ENCODE data around the gene STAC2.

GRCh38 chr17:39264119-39264518, 38.4 kb upstream of the STAC2 start:
- TF ChIP-seq EZH2phosphoT487 (IDR thresholded peaks at IDR 0.05; ENCODE audit: insufficient read depth, low read depth) (no peak), EZH2 (IDR thresholded peaks at IDR 0.05; ENCODE audit: insufficient read depth, poor library complexity, severe bottlenecking) (no peak)

Data from GM23248 (cell line).